H1 (cell line): ENCODE results near the gene PLPP2. TPM values are rescaled to one million over a fixed set of nuclear protein-coding genes. Genes with fewer than 3 reads are reported as not detected.

ENCODE experiments used
- CTCF ChIA-PET: fragments of 300-600 bp; sonication (Branson Sonifier 250); formaldehyde crosslinking; loops from one replicate; lab custom pipeline; 2021; ENCODE audit not compliant: partially characterized antibody; lab: Charles Lee
- POLR2A ChIA-PET: fragments of 300-600 bp; sonication (Branson Sonifier 250); formaldehyde crosslinking; loops from one replicate; lab custom pipeline; 2021; ENCODE audit warnings: inconsistent platforms; ENCODE audit not compliant: partially characterized antibody; lab: Charles Lee
- DNase-seq, 2 experiments: peaks; one replicate each; pipeline versions ENCODE4 v3.0.0 to v3.0.0-alpha.2; 2010 to 2022; ENCODE audit warnings: low spot score in 2 of 2, low read depth in 1 of 2, mixed read lengths in 1 of 2
- FAIRE-seq: peaks from 2 replicates; lab custom pipeline; 2011; peaks lifted over from hg19 to GRCh38; lab: Jason Lieb, UNC
- H2AFZ ChIP-seq: 2 replicates; pipeline ENCODE4 v1.8.1; 2012; ENCODE audit warnings: low read length, inconsistent platforms
- H2AK5ac ChIP-seq: 2 replicates; pipeline ENCODE4 v1.6.1; 2013; ENCODE audit warnings: low read depth, low read length
- H2BK120ac ChIP-seq: replicated peaks from 2 replicates; pipeline ENCODE3; 2013; ENCODE audit warnings: low read depth, low read length, inconsistent platforms
- H2BK12ac ChIP-seq: 2 replicates; pipeline ENCODE4 v1.6.1; 2013; ENCODE audit warnings: low read depth, low read length
- H2BK15ac ChIP-seq: 2 replicates; pipeline ENCODE4 v1.6.1; 2013; ENCODE audit warnings: low read length
- H2BK20ac ChIP-seq: 2 replicates; pipeline ENCODE4 v1.6.1; 2013; ENCODE audit warnings: low read length
- H2BK5ac ChIP-seq: 2 replicates; pipeline ENCODE4 v1.6.1; 2013; ENCODE audit warnings: low read depth, low read length
- H3K14ac ChIP-seq: 2 replicates; pipeline ENCODE4 v1.6.1; 2013; ENCODE audit warnings: inconsistent platforms; ENCODE audit not compliant: insufficient read length
- H3K18ac ChIP-seq: 2 replicates; pipeline ENCODE4 v1.6.1; 2013; ENCODE audit warnings: low read length; ENCODE audit errors: extremely low read depth
- H3K23ac ChIP-seq: 2 replicates; pipeline ENCODE4 v1.6.1; 2013; ENCODE audit warnings: inconsistent platforms; ENCODE audit not compliant: insufficient read length
- H3K23me2 ChIP-seq: 2 replicates; pipeline ENCODE4 v1.6.1; 2013; ENCODE audit warnings: low read depth, low read length
- H3K27ac ChIP-seq: 2 replicates; pipeline ENCODE4 v1.6.1; 2011; ENCODE audit warnings: low read depth, low read length, inconsistent platforms
- H3K27me3 ChIP-seq, 4 experiments: replicated peaks in 1 of 4; 1 replicate in 1 of 4; 2 replicates in 3 of 4; pipeline versions ENCODE4 v1.6.1 to v1.8.1; 2011 to 2013; ENCODE audit warnings: low read length in 3 of 4, mild to moderate bottlenecking in 3 of 4, inconsistent platforms in 2 of 4, mixed read lengths in 2 of 4, moderate library complexity in 1 of 4; ENCODE audit not compliant: control insufficient read depth in 3 of 4, insufficient read depth in 3 of 4; ENCODE audit errors: extremely low read depth in 1 of 4
- H3K36me3 ChIP-seq, 4 experiments: 2 replicates each; pipeline versions ENCODE4 v1.6.1 to v1.8.1; 2011 to 2013; ENCODE audit warnings: mild to moderate bottlenecking in 4 of 4, low read length in 3 of 4, moderate library complexity in 2 of 4, control low read depth in 1 of 4, inconsistent platforms in 1 of 4; ENCODE audit not compliant: insufficient read depth in 4 of 4, control insufficient read depth in 2 of 4
- H3K4ac ChIP-seq: replicated peaks from 2 replicates; pipeline ENCODE3; 2013; ENCODE audit warnings: low read length, low read depth, mixed read lengths, inconsistent platforms; ENCODE audit not compliant: insufficient read length
- H3K4me1 ChIP-seq, 4 experiments: replicated peaks in 1 of 4; 1 replicate in 1 of 4; 2 replicates in 3 of 4; pipeline versions ENCODE4 v1.6.1 to v1.8.1; 2011 to 2013; ENCODE audit warnings: low read length in 3 of 4, inconsistent platforms in 2 of 4, mixed read lengths in 1 of 4; ENCODE audit not compliant: insufficient read depth in 4 of 4, control insufficient read depth in 3 of 4
- H3K4me2 ChIP-seq, 2 experiments: 2 replicates each; pipeline versions ENCODE4 v1.6.1 to v1.8.1; 2011 to 2013; ENCODE audit warnings: low read depth in 2 of 2, low read length in 2 of 2, control low read depth in 1 of 2, inconsistent platforms in 1 of 2, mild to moderate bottlenecking in 1 of 2; ENCODE audit not compliant: insufficient read depth in 1 of 2
- H3K4me3 ChIP-seq, 4 experiments: fragments of 200-600, 300-600 bp in 1 of 4; sonication (generic), shearing (Covaris generic), sonication (Bioruptor Twin) in 1 of 4; 2 replicates each; pipeline versions ENCODE4 v1.5.1 to v1.8.1; 2011 to 2016; ENCODE audit warnings: low read length in 4 of 4, low read depth in 3 of 4, control low read depth in 2 of 4, inconsistent platforms in 2 of 4, mild to moderate bottlenecking in 2 of 4, mixed read lengths in 1 of 4, moderate library complexity in 1 of 4; ENCODE audit not compliant: insufficient read depth in 2 of 4; ENCODE audit errors: extremely low read depth in 1 of 4
- H3K56ac ChIP-seq: replicated peaks from 2 replicates; pipeline ENCODE3; 2013; ENCODE audit warnings: low read depth, mild to moderate bottlenecking, mixed read lengths, low read length, inconsistent platforms; ENCODE audit not compliant: insufficient read length
- H3K79me1 ChIP-seq: 2 replicates; pipeline ENCODE4 v1.6.1; 2013; ENCODE audit warnings: low read depth, low read length, control low read depth
- H3K79me2 ChIP-seq, 2 experiments: 2 replicates each; pipeline versions ENCODE4 v1.6.1 to v1.8.1; 2012 to 2013; ENCODE audit warnings: low read length in 2 of 2, mild to moderate bottlenecking in 2 of 2, inconsistent platforms in 1 of 2; ENCODE audit not compliant: insufficient read depth in 2 of 2, control insufficient read depth in 1 of 2
- H3K9ac ChIP-seq, 4 experiments: replicated peaks in 1 of 4; 1 replicate in 1 of 4; 2 replicates in 3 of 4; pipeline versions ENCODE4 v1.6.1 to v1.8.1; 2011 to 2013; ENCODE audit warnings: low read depth in 3 of 4, low read length in 3 of 4, control low read depth in 2 of 4, mild to moderate bottlenecking in 2 of 4, moderate library complexity in 2 of 4, inconsistent platforms in 1 of 4; ENCODE audit errors: extremely low read depth in 1 of 4
- H3K9me3 ChIP-seq, 2 experiments: 2 replicates each; pipeline versions ENCODE4 v1.6.1 to v1.8.1; 2012 to 2013; ENCODE audit warnings: mild to moderate bottlenecking in 2 of 2, moderate library complexity in 2 of 2, control low read depth in 1 of 2, inconsistent platforms in 1 of 2, low read depth in 1 of 2, low read length in 1 of 2, mixed read lengths in 1 of 2; ENCODE audit not compliant: insufficient read depth in 2 of 2
- H4K20me1 ChIP-seq, 2 experiments: replicated peaks in 1 of 2; 2 replicates each; pipeline versions ENCODE3 to v1.8.1; 2011 to 2013; ENCODE audit warnings: inconsistent platforms in 2 of 2, low read length in 2 of 2, mild to moderate bottlenecking in 1 of 2; ENCODE audit not compliant: insufficient read depth in 2 of 2, control insufficient read depth in 1 of 2
- H4K5ac ChIP-seq: 2 replicates; pipeline ENCODE4 v1.6.1; 2013; ENCODE audit warnings: low read length, low read depth, mixed read lengths, inconsistent platforms; ENCODE audit not compliant: insufficient read length
- H4K8ac ChIP-seq: 2 replicates; pipeline ENCODE4 v1.8.0; 2013; ENCODE audit warnings: mild to moderate bottlenecking, moderate library complexity, low read length, inconsistent platforms; ENCODE audit not compliant: insufficient read depth; ENCODE audit errors: extremely low read depth
- H4K91ac ChIP-seq: replicated peaks from 2 replicates; pipeline ENCODE3; 2013; ENCODE audit warnings: low read length, mixed read lengths, inconsistent platforms; ENCODE audit not compliant: insufficient read length
- CBX5 ChIP-seq: fragments of 300-800, 300-1000 bp; sonication (generic); IDR thresholded peaks from 2 replicates; pipeline ENCODE4 v1.7.1; 2016; ENCODE audit warnings: antibody characterized with exemption, low read length, low read depth
- CBX8 ChIP-seq: fragments of 300-800, 300-1000 bp; sonication (generic); IDR thresholded peaks from 2 replicates; pipeline ENCODE4 v1.7.1; 2016; ENCODE audit warnings: low read depth, low read length, borderline replicate concordance
- KDM1A ChIP-seq: fragments of 200-600, 300-600 bp; sonication (generic); IDR thresholded peaks from 2 replicates; pipeline ENCODE4 v1.7.1; 2016; ENCODE audit warnings: mild to moderate bottlenecking, low read length, borderline replicate concordance
- NRF1 ChIP-seq: IDR thresholded peaks from 2 replicates; pipeline ENCODE4 v1.6.1; 2011; ENCODE audit warnings: mild to moderate bottlenecking, low read depth, low read length, improper control_type of control experiment
- POLR2A ChIP-seq, 2 experiments: IDR thresholded peaks; 1 replicate in 1 of 2; 2 replicates in 1 of 2; pipeline ENCODE4 v1.6.1; 2011; ENCODE audit warnings: low read depth in 2 of 2, low read length in 2 of 2, mild to moderate bottlenecking in 2 of 2; ENCODE audit errors: control extremely low read depth in 1 of 2
- POU5F1 ChIP-seq: IDR thresholded peaks from 2 replicates; pipeline ENCODE4 v1.6.1; 2011; ENCODE audit warnings: low read depth, mild to moderate bottlenecking, low read length, moderate library complexity
- SP2 ChIP-seq: IDR thresholded peaks from 2 replicates; pipeline ENCODE4 v1.6.1; 2012; ENCODE audit warnings: mild to moderate bottlenecking, low read length, inconsistent platforms
- SP4 ChIP-seq: IDR thresholded peaks from 2 replicates; pipeline ENCODE4 v1.6.1; 2012; ENCODE audit warnings: low read length, inconsistent platforms
- YY1 ChIP-seq: IDR thresholded peaks from 2 replicates; pipeline ENCODE4 v1.6.1; 2011; ENCODE audit warnings: low read depth, mild to moderate bottlenecking, low read length
- ZNF274 ChIP-seq: IDR thresholded peaks from 2 replicates; pipeline ENCODE4 v1.7.0; 2012; ENCODE audit warnings: low read length, borderline replicate concordance; ENCODE audit errors: extremely low read depth
- WGBS, 2 experiments: shearing (Covaris generic) in 1 of 2; methylation state at CpG; one replicate each; pipeline versions ENCODE4 v1.1.6 to v1.1.7; 2013 to 2015; ENCODE audit warnings: low lambda C conversion rate in 2 of 2, mixed read lengths in 2 of 2, inconsistent platforms in 1 of 2, low coverage in 1 of 2, missing lambda C conversion rate in 1 of 2; ENCODE audit not compliant: insufficient replicate concordance in 2 of 2, insufficient coverage in 1 of 2, insufficient read length in 1 of 2; ENCODE audit errors: extremely low coverage in 1 of 2, missing lambda C conversion rate in 1 of 2; 5-methylcytosine and 5-hydroxymethylcytosine counted together
- polyA plus RNA-seq, 7 experiments: library from polyadenylated mRNA; depleted of rRNA in 3 of 7; stranded (reverse) in 5 of 7; unstranded in 2 of 7; fragments of >200 nt in 5 of 7; fragments of 200-250 nt in 2 of 7; gene quantifications; 1 replicate in 5 of 7; 2 replicates in 1 of 7; 4 replicates in 1 of 7; pipeline versions ENCODE4 v1.2.1 to v1.2.3, GENCODE V29; 2011 to 2013; ENCODE audit warnings: missing spikeins in 2 of 7, mixed read lengths in 2 of 7
- total RNA-seq: library from RNA; stranded (reverse); fragmentation: NEBNext Ultra II Directional; extraction: Animal tissue kit (Norgen Biotek cat#: 25700); gene quantifications from 2 replicates; pipeline ENCODE4 v1.2.1, GENCODE V29; 2021
- TF ChIP-seq, protein P1 (sequence below): IDR thresholded peaks from 2 replicates; pipeline ENCODE4 v1.6.1; 2012; ENCODE audit warnings: low read length, inconsistent platforms

The PLPP2 gene
- total and polyA plus RNA-seq, 2 of the 8 experiments (the other 6 are each of a cell fraction or from before 2014, with no cell fraction given): 101 to 195 TPM

DNA sequence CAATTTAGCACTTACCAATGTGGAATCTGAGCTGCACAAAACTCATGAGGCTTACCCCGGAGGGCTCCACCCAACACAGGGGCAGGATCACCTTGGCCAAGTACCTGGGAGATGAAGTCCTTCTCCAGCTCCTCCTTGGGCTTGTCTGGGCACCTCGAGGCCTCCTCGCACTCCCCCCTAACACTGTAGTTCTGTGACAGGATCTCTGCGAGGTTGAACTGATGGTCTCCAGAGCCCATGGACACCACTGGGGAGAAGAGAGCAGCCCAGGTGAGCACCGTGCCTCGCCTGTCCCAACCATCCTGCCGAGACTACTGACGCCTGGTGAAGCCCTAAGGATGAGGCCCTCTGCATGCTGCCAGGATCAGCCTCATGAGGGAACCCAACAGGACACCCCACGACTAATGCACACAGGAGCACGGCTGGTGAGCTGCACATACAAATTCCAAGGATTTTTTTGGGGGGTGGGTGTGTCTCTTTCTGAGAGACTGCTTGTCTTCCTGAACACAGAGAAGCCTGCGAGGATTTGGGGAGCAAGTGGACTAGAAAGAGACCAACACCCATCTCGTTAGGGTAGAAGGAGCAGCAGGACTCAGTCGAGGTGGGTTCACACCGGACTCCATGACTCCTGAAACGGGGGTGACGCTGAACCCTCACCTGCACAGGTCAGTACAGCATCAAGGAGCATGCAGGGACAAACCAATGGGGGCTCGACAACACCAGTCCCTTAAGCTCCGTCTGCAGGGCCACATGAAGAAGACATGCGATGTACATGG lies 43.3 kb upstream of the PLPP2 start:
- FAIRE-seq (no peak), DNase-seq (no peak)
- no peak overlapping the region for H3K18ac ChIP-seq
- peaks cover 31 to 63% of the 10 kb centered on the region in 2 experiments for H3K79me2 ChIP-seq
- H3K9ac ChIP-seq: no peak overlapping the region
- H2BK12ac ChIP-seq: no peak overlapping the region
- H3K4me1 ChIP-seq: no peaks in the 10 kb centered on the region
- no peak overlapping the region for H3K14ac ChIP-seq
- H3K56ac ChIP-seq: no peak overlapping the region
- no peak overlapping the region for H3K4me3 ChIP-seq
- ChIA-PET CTCF (interaction anchor here (1.4 kb wide), 1 partner anchor 21 kb away, joined by 5 read pairs; no protein-coding TSS in a partner anchor), POLR2A (interaction anchor here (1.0 to 1.5 kb wide), 3 partner anchors 11 to 72 kb away, joined by 3 to 4 read pairs (median 3); no protein-coding TSS in a partner anchor)
- H3K27ac ChIP-seq: peak overlapping the region; percentile 36; the same call in 1 of the 2 replicates
- H3K23ac ChIP-seq: no peak overlapping the region
- 92% methylated on average over 19 of the region's 19 CpGs; no CpG with 5 or more reads in 1 of the 2 experiments for WGBS, 2 experiments
- peaks cover 15 to 29% of the 10 kb centered on the region in 2 experiments for H4K20me1 ChIP-seq
- no peaks in the 10 kb centered on the region for H3K9me3 ChIP-seq
- no peak overlapping the region for H2BK15ac ChIP-seq
- H4K8ac ChIP-seq: no peak overlapping the region; the same call in 1 of the 2 replicates
- H4K91ac ChIP-seq: no peak overlapping the region
- no peak overlapping the region for H2BK120ac ChIP-seq
- H2BK5ac ChIP-seq: no peak overlapping the region
- no peak overlapping the region for H3K4ac ChIP-seq
- H2AK5ac ChIP-seq: no peak overlapping the region
- H2AFZ ChIP-seq: no peak overlapping the region
- no peak overlapping the region for H3K4me2 ChIP-seq
- H3K23me2 ChIP-seq: no peaks in the 10 kb centered on the region
- no peak overlapping the region for H4K5ac ChIP-seq
- peaks cover 2 to 28% (median 15%) of the 10 kb centered on the region in 4 experiments; a peak in 6 of 8 replicates for H3K36me3 ChIP-seq
- H3K27me3 ChIP-seq: no peaks in the 10 kb centered on the region
- peaks cover 12% of the 10 kb centered on the region for H3K79me1 ChIP-seq
- H2BK20ac ChIP-seq: no peak overlapping the region
- TF ChIP-seq NRF1 (no peak), ZNF274 (no peak), SP4 (no peak), KDM1A (no peak), YY1 (no peak), POU5F1 (no peak), POLR2A (IDR thresholded peaks at IDR 0.05; ENCODE audit: control extremely low read depth in 1 of 2, low read depth in 2 of 2, low read length in 2 of 2) (no peak), CBX5 (no peak), CBX8 (no peak), SP2 (no peak)
- TF ChIP-seq, protein P1, sequence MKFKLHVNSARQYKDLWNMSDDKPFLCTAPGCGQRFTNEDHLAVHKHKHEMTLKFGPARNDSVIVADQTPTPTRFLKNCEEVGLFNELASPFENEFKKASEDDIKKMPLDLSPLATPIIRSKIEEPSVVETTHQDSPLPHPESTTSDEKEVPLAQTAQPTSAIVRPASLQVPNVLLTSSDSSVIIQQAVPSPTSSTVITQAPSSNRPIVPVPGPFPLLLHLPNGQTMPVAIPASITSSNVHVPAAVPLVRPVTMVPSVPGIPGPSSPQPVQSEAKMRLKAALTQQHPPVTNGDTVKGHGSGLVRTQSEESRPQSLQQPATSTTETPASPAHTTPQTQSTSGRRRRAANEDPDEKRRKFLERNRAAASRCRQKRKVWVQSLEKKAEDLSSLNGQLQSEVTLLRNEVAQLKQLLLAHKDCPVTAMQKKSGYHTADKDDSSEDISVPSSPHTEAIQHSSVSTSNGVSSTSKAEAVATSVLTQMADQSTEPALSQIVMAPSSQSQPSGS: no peak
